Upper lobe of left lung (tissue), 6 donors: ENCODE data around the gene FAM107A. TPM values are rescaled to one million over a fixed set of nuclear protein-coding genes. Genes with fewer than 3 reads are reported as not detected.

Experiments used
- ATAC-seq, 2 donors: fragments of 200-7000 bp; cut with Tn5 transposase; one replicate each; pipeline ENCODE4 v1.9.1; 2022; ENCODE audit warnings: mild to moderate bottlenecking in 2 of 2, moderate library complexity in 2 of 2; ENCODE audit not compliant: low FRiP score in 2 of 2
- DNase-seq, 2 donors: peaks; one replicate each; pipeline ENCODE4 v3.0.0-alpha.2; 2019 to 2020
- H3K27ac ChIP-seq, 4 donors: fragments of 200-600 bp; sonication (generic); one replicate each; pipeline ENCODE4 v1.5.1; 2016 to 2019
- H3K27me3 ChIP-seq, 4 donors: fragments of 200-600 bp; sonication (generic); one replicate each; pipeline ENCODE4 v1.5.1; 2017 to 2019
- H3K36me3 ChIP-seq, 4 donors: fragments of 200-600 bp; sonication (generic); one replicate each; pipeline ENCODE4 v1.5.1; 2016 to 2019
- H3K4me1 ChIP-seq, 4 donors: fragments of 200-600 bp; sonication (generic); one replicate each; pipeline ENCODE4 v1.5.1; 2018 to 2019
- H3K4me3 ChIP-seq, 4 donors: fragments of 200-600 bp; sonication (generic); one replicate each; pipeline ENCODE4 v1.5.1; 2017 to 2019; ENCODE audit warnings: mild to moderate bottlenecking in 2 of 4, moderate library complexity in 1 of 4
- H3K9me3 ChIP-seq, 4 donors: fragments of 200-600 bp; sonication (generic); one replicate each; pipeline ENCODE4 v1.5.1; 2018 to 2019
- EP300 ChIP-seq, 4 donors: sonication (generic); formaldehyde crosslinking; IDR thresholded peaks; one replicate each; pipeline ENCODE4 v1.5.1; 2017; ENCODE audit warnings: antibody characterized with exemption in 4 of 4, control low read depth in 2 of 4
- POLR2A ChIP-seq, 4 donors: fragments of 450-650 bp; IDR thresholded peaks; one replicate each; pipeline ENCODE4 v1.5.1; 2016 to 2017; ENCODE audit warnings: antibody characterized with exemption in 4 of 4, mild to moderate bottlenecking in 2 of 4
- POLR2AphosphoS5 ChIP-seq, 2 donors: sonication (generic); formaldehyde crosslinking; IDR thresholded peaks; one replicate each; pipeline ENCODE4 v1.5.1; 2017; ENCODE audit warnings: antibody characterized with exemption in 2 of 2
- WGBS, 2 donors: methylation state at CpG; one replicate each; pipeline ENCODE4 v1.1.5; 2017 to 2018; 5-methylcytosine and 5-hydroxymethylcytosine counted together
- total RNA-seq, 6 donors: library from RNA; depleted of rRNA in 4 of 6; stranded (reverse); fragments of >200 nt in 4 of 6; gene quantifications; one replicate each; pipeline versions ENCODE4 v1.1.0 to v1.2.1, GENCODE V29; 2016 to 2021
- TF ChIP-seq, protein P1 (sequence below), 6 experiments: fragments of 450-650 bp in 4 of 6; fragments of 200-600 bp in 2 of 6; sonication (generic) in 2 of 6; IDR thresholded peaks; one replicate each; pipeline ENCODE4 v1.5.1; 2016 to 2019; ENCODE audit warnings: antibody characterized with exemption in 6 of 6
- donor health status: DM: no; HTN: no; CAD: no; lungs with moderate emphysema.
- donor health status: DM: no; HTN: yes; CAD: no; lungs with severe emphysema.

The FAM107A gene
- total RNA-seq, 6 donors from 2014 or later = 19.9 to 200 (median 81.1) TPM

DNA sequence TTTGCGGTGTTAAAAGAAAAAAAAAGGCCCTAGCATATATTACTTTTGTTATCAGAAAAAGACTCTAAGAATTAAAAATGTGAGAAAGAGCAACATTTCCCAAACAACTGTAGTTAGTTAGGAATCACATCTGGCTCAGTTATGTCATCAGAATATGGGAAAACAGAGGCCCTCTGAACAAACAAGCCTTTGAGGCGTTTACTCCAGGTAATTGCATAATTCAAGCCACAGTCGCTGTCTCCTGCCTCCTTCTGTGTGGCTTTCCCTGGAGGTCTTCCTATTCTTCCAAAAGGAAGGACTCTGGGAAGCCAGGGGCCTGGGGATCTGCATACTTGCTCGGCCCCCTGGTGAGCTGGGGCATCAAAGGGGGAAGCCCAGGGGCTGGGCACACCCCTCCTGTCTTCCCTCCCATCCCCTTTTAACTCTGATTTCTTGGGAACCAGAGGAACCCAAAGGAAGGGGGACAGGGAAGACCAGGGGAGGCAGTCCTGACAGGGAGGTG, 3.7 kb upstream of the FAM107A start:
- Histone ChIP-seq H3K27me3 (peaks cover 0 to under 1% (median 0%) of the 10 kb centered on the region in 4 donors), H3K9me3 (no peaks in the 10 kb centered on the region), H3K36me3 (no peaks in the 10 kb centered on the region), H3K4me1 (peaks cover 11 to 17% (median 15%) of the 10 kb centered on the region in 4 donors), H3K27ac (peak overlapping the region in 1 of 4 donors; percentile 20), H3K4me3 (no peak overlapping the region)
- DNase-seq = no peak
- WGBS, 2 donors = 79 to 92% methylated on average over 4 of the region's 4 CpGs
- TF ChIP-seq POLR2AphosphoS5 (IDR thresholded peaks at IDR 0.05) (no peak), POLR2A (IDR thresholded peaks at IDR 0.05) (no peak), EP300 (IDR thresholded peaks at IDR 0.05) (no peak)
- TF ChIP-seq, protein P1, sequence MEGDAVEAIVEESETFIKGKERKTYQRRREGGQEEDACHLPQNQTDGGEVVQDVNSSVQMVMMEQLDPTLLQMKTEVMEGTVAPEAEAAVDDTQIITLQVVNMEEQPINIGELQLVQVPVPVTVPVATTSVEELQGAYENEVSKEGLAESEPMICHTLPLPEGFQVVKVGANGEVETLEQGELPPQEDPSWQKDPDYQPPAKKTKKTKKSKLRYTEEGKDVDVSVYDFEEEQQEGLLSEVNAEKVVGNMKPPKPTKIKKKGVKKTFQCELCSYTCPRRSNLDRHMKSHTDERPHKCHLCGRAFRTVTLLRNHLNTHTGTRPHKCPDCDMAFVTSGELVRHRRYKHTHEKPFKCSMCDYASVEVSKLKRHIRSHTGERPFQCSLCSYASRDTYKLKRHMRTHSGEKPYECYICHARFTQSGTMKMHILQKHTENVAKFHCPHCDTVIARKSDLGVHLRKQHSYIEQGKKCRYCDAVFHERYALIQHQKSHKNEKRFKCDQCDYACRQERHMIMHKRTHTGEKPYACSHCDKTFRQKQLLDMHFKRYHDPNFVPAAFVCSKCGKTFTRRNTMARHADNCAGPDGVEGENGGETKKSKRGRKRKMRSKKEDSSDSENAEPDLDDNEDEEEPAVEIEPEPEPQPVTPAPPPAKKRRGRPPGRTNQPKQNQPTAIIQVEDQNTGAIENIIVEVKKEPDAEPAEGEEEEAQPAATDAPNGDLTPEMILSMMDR (IDR thresholded peaks at IDR 0.05) = no peak
- no peak for ATAC-seq

DNA sequence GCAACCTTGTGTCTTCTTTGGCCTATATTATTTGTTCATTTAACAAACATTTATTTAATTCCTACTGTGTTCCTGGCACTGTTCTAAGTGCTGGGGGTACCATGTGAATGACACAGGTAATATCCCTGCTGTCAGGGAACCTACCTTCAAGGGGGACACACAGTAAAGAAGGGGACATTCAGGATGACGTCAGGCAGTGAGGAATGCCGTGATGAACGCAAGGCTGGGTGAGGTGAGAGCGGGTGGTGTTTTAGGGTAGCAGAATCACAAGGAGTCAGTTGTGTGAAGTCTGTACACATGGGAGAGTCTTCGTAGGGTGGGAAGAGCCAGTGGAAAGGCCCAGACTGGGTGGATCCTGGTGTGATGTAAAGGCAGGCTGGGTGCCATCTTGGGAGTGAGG, 1.7 kb upstream of the FAM107A start:
- peaks cover 5 to 7% (median 6%) of the 10 kb centered on the region in 4 donors for H3K4me1 ChIP-seq
- 92 to 94% methylated on average over 5 of the region's 5 CpGs for WGBS, 2 donors
- ATAC-seq (no peak), DNase-seq (no peak)
- no peaks in the 10 kb centered on the region for H3K36me3 ChIP-seq
- TF ChIP-seq POLR2A (IDR thresholded peaks at IDR 0.05) (no peak), EP300 (IDR thresholded peaks at IDR 0.05) (no peak), POLR2AphosphoS5 (IDR thresholded peaks at IDR 0.05) (no peak)
- TF ChIP-seq, protein P1 (IDR thresholded peaks at IDR 0.05) = no peak
- H3K27ac ChIP-seq = peak overlapping the region; percentile 73 to 91 (median 88)
- no peaks in the 10 kb centered on the region for H3K9me3 ChIP-seq
- H3K27me3 ChIP-seq = no peaks in the 10 kb centered on the region
- H3K4me3 ChIP-seq = no peak overlapping the region

DNA sequence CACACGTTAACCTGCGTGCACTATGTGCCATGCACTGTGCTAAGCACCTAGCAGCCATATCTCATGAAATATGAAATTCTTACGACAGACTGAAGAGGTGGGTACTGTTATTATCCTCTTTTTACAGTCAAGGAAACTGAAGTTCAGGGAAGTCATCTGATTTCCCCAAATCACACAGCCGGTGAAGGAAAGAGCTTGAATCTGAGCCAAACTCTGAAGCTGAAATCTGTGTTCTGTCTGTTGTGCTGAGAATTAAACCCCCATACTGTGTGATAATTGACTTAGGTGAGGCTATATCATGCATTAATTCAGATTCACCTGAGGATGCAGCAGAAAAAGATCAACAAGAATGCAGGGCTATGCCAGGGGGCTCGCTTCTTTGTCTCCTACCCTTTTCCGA, 475 bp downstream of the FAM107A start:
- 54 to 61% methylated on average over 6 of the region's 6 CpGs for WGBS, 2 donors
- TF ChIP-seq POLR2A (IDR thresholded peaks at IDR 0.05) (no peak), POLR2AphosphoS5 (IDR thresholded peaks at IDR 0.05) (no peak), EP300 (IDR thresholded peaks at IDR 0.05) (no peak)
- TF ChIP-seq, protein P1 (IDR thresholded peaks at IDR 0.05) = no peak
- Histone ChIP-seq H3K9me3 (no peaks in the 10 kb centered on the region), H3K36me3 (peaks cover 0 to 12% (median 0%) of the 10 kb centered on the region in 4 donors), H3K27me3 (no peaks in the 10 kb centered on the region), H3K4me1 (peaks cover 5 to 11% (median 7%) of the 10 kb centered on the region in 4 donors), H3K27ac (peak overlapping the region; percentile 73 to 96 (median 89)), H3K4me3 (peak overlapping the region; percentile 33 to 51 (median 44))
- DNase-seq (no peak), ATAC-seq (no peak)

DNA sequence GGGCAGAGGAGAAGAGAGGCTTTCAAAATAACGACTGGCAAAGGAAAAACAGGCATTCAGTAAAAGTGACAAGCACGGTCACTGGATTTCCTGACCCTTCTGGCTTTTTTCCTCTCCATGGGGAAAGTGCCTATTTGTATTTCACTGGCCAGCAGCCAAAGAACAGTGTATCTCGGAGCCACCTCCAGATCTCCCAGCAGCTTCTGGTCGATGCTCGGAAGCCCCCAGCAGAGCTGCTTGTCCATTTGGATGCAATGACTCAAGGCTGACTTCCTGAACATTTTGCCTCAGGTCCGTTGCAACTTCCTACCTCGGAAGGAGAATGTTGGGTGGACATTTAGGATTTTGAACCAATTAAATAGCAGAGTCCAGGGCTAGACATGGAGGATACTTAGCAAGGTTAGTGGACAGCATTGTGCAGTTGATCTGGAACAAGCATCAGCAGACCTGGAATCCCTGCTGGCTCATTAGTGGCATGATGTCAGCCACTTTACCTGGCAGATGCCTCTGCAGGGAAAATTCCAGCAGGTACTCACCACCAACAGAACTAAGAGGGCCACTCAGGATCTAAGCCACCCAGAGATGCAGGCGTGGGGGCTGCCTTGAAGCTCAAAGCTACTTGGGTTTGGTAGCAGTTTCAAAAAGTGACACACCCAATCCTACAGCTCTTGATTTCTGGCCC, 1.1 kb downstream of the FAM107A start:
- ATAC-seq (no peak), DNase-seq (no peak)
- WGBS, 2 donors = 36 to 42% methylated on average over 7 to 8 of the region's 8 CpGs
- H3K4me1 ChIP-seq = peaks cover 5 to 11% (median 7%) of the 10 kb centered on the region in 4 donors
- TF ChIP-seq, protein P1 (IDR thresholded peaks at IDR 0.05) = no peak
- TF ChIP-seq POLR2AphosphoS5 (IDR thresholded peaks at IDR 0.05) (peak; percentile 7 to 79), EP300 (IDR thresholded peaks at IDR 0.05) (peak in 2 of 4 donors; percentile 61 to 85), POLR2A (IDR thresholded peaks at IDR 0.05) (peak in 1 of 4 donors; percentile 10)
- H3K27me3 ChIP-seq = no peaks in the 10 kb centered on the region
- peak overlapping the region; percentile 20 to 51 (median 44) for H3K4me3 ChIP-seq
- peak overlapping the region; percentile 73 to 96 (median 89) for H3K27ac ChIP-seq
- H3K36me3 ChIP-seq = peaks cover 0 to 12% (median 0%) of the 10 kb centered on the region in 4 donors
- H3K9me3 ChIP-seq = no peaks in the 10 kb centered on the region
